Measurements from ENCODE around the gene NEUROG2. TPM values are rescaled to one million over a fixed set of nuclear protein-coding genes. Genes with fewer than 3 reads are reported as not detected.
A peak's percentile ranks its signal among the peaks of the same experiment; 100 is the strongest.

The NEUROG2 gene
- total RNA-seq, 2 experiments from 2014 or later, result not detected

DNA sequence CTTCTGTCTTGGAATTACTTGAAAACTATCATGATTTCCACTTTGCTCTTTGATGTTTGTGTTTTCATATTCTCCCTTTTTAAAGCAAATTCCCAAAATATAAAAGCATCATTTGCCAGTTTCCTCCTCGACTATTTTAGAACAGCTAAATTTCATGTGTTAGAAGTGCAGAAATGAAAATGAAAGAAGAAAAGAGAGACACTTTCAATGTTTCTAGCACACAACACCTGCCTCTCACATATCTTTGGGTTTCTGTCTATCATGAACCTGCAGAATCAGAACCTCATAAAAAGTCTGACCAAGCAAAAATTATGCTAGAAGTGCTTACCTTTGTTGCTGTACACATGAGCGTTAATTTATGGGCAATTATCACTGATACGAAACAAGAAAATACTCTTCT, 1.9 kb upstream of the NEUROG2 start:
- peaks cover 10% of the 10 kb centered on the region for H3K36me3 Mint-ChIP-seq (ENCODE audit: low read depth)
- H3K4me1 Mint-ChIP-seq, result peaks cover 74% of the 10 kb centered on the region
- peaks cover 2% of the 10 kb centered on the region for H3K9me3 Mint-ChIP-seq
- CTCF ChIA-PET, result no interaction called here
- POLR2A ChIA-PET, result no interaction called here
- no peak overlapping the region for H3K27ac Mint-ChIP-seq
- peaks cover 93% of the 10 kb centered on the region for H3K27me3 Mint-ChIP-seq
- no peak for DNase-seq
- peak overlapping the region; percentile 68 for H3K4me3 Mint-ChIP-seq

DNA sequence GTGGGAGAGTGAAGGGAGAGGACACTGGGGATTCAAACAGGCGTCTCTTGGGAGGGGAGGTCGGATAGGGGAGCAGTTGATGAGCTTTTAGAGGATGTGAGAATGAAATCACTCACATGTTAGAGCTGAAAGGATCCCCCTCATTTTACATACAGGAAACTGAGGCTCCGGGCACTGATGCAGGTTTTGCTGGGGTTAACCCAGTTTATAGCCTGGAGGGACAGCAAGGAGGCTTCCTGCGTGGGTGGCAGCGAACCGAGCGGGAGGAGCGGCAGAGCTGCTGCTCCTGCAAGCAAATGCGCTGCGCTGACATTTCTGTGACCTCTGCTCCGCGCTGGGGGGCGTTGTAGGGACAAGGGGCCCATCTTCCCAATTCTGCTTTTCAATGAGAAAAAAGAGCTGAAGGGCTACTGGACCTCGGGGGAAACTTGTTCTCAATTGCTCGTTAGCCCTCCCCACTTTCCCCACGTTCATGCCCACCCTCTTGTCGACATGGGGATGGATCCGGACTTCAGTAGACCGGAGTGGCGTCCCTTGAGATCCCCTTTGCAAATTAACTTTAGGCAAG, 1.2 kb upstream of the NEUROG2 start:
- Mint-ChIP-seq H3K36me3 (ENCODE audit: low read depth) (peaks cover 9% of the 10 kb centered on the region), H3K9me3 (peaks cover 2% of the 10 kb centered on the region), H3K27me3 (peaks cover 93% of the 10 kb centered on the region), H3K27ac (peak overlapping the region; percentile 68), H3K4me1 (peaks cover 69% of the 10 kb centered on the region), H3K4me3 (peak overlapping the region; percentile 68)
- DNase-seq, result peak; percentile 24
- POLR2A ChIA-PET, result no interaction called here
- CTCF ChIA-PET, result interaction anchor here (0.9 to 1.6 kb wide), 2 partner anchors 9 to 14 kb away, joined by 3 to 4 read pairs; no protein-coding TSS in a partner anchor

DNA sequence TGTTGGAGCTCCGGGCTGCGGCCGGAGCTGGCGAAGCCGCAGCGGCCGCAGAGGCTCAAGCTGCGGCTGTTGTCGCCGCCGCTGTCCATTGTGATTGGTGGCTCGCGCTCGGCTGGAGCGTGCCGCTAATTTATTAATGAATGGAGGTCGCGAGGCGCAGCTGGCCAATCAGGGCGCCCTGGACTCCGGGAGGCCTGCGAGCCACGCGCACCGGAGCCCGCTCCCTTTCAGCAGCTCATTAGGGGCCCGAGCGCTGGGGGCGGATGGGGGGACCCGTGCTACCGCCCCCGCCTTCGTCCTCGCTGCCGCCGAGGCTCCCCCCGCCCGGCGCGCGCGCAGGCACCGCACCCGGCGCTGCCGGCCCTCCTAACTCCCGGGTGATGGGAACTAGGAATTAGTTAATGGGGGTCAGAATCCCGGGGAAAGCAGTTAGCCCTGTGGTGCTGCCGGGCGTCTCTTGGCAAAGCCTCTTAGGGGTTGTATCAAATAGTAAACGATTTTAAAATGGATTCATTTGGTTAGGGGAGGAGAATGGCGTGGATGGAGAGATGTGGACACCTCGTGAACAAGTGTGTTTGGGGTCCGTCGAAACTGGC, 589 bp upstream of the NEUROG2 start:
- no peak for DNase-seq
- Mint-ChIP-seq H3K4me3 (peak overlapping the region; percentile 78), H3K4me1 (peaks cover 67% of the 10 kb centered on the region), H3K27ac (peak overlapping the region; percentile 68), H3K27me3 (peaks cover 93% of the 10 kb centered on the region), H3K9me3 (peaks cover 2% of the 10 kb centered on the region), H3K36me3 (ENCODE audit: low read depth) (peaks cover 9% of the 10 kb centered on the region)
- ChIA-PET POLR2A (no interaction called here), CTCF (interaction anchor here (0.9 to 1.6 kb wide), 2 partner anchors 8 to 13 kb away, joined by 3 to 4 read pairs; no protein-coding TSS in a partner anchor)

DNA sequence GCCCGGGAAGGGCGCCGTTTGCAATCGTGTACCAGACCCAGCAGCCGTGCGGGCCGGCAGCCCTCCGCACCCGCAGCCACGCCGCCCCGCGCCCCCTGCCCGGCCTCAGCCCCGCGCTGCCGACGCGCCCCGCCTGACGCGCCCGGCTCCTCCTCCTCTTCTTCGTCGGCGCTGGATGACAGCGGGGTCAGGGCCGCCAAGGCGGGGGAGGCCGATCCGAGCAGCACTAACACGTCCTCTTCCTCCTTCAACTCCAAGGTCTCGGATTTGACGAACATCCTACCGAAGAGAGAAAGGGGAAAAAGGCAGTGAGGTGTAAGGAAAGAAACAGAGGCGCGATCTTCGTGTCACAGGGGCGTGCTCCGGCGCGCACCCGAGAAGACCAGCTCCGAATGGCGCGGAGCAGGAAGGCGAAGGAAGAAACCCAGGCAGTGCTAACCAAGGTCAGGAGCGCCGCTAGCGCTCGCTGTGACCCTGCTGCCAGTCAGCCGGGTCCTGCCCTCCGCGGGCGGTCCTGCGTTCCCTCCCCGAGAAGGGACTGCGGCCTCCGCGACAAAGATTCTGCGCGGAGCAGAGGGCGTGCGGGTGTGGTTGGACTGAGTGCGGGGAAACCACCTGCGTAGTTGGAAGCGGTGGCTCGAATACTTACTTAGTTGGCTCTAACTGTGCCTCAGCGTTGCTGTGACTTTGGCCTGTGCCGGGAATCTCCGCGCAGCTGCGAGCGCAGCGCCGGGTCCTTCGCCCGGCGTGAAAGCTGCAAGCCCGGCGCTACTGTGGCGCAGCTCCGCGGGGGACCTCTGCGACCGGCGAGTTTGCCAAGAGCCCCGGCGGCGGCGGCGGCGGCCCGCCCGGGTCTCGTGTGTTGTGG, 548 bp downstream of the NEUROG2 start:
- Mint-ChIP-seq H3K36me3 (ENCODE audit: low read depth) (peaks cover 11% of the 10 kb centered on the region), H3K9me3 (no peaks in the 10 kb centered on the region), H3K4me1 (peaks cover 62% of the 10 kb centered on the region), H3K27me3 (peaks cover 91% of the 10 kb centered on the region), H3K4me3 (peak overlapping the region; percentile 78), H3K27ac (peak overlapping the region; percentile 84)
- ChIA-PET POLR2A (no interaction called here), CTCF (interaction anchor here (1.5 kb wide), 1 partner anchor 9 kb away, joined by 9 read pairs; no protein-coding TSS in a partner anchor)
- DNase-seq, result peak; percentile 44

DNA sequence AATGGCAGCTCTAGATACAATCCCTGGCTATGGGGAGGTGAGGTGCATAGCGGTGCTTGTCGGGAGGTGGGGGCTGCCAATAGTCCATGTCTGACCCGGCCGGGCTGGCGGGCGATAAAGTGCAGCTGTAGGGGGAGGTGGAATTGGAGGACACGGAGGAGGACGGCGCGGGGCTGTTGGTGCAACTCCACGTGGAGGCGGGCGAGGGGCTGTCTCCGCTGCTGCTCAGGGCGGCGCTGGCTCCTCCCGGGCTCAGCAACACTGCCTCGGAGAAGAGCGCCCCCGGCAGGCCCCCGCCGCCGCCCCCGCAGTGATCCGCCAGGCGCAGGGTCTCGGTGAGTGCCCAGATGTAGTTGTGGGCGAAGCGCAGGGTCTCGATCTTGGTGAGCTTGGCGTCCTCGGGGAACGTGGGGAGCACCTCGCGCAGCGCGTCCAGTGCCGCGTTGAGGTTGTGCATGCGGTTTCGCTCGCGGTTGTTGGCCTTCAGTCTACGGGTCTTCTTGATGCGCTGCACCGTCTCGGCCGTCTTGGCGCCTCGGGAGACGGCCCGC, 1.3 kb downstream of the NEUROG2 start:
- Mint-ChIP-seq H3K36me3 (ENCODE audit: low read depth) (peaks cover 8% of the 10 kb centered on the region), H3K9me3 (no peaks in the 10 kb centered on the region), H3K27me3 (peaks cover 90% of the 10 kb centered on the region), H3K4me3 (peak overlapping the region; percentile 71), H3K27ac (peak overlapping the region; percentile 55), H3K4me1 (peaks cover 61% of the 10 kb centered on the region)
- ChIA-PET CTCF (interaction anchor here (1.2 to 1.5 kb wide), 2 partner anchors 8 to 10 kb away, joined by 5 to 9 read pairs; no protein-coding TSS in a partner anchor), POLR2A (no interaction called here)
- DNase-seq, result peak; percentile 16

DNA sequence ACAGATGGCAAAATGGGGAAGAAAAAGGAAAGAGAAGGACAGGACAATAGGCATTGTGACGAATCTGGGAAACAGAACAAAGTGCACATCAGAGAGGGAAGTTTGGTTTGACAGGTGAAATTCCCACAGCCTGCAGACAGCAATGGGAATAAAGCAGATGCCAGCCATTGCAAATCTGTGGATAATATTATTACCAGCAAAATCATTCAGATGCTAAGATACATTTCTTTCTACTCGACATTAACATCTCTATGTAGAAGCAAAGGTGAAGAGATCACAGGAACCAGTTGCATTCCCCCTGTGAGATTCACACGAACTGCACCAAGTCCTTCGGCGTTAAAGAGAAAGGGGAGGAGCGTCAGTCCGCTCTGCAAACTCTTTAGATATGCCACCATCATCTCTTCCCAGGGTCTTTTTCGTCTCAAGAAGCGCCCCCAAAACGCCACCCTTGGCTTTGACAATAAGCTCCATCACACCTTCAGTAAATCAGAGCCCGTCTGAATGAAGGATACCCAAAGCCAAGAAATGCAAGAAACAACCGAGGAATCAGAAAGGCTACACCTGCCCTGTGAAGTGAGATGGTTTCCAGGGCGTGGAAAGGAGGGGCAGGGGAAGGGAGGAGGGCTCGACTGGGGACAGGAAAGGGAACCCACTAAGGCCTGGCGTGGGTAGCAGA, 1.9 kb downstream of the NEUROG2 start:
- Mint-ChIP-seq H3K4me1 (peaks cover 64% of the 10 kb centered on the region), H3K27ac (peak overlapping the region; percentile 55), H3K36me3 (ENCODE audit: low read depth) (peaks cover 4% of the 10 kb centered on the region), H3K4me3 (peak overlapping the region; percentile 71), H3K27me3 (peaks cover 90% of the 10 kb centered on the region), H3K9me3 (no peaks in the 10 kb centered on the region)
- ChIA-PET CTCF (interaction anchor here (1.2 to 1.5 kb wide), 2 partner anchors 9 to 10 kb away, joined by 5 to 9 read pairs; no protein-coding TSS in a partner anchor), POLR2A (no interaction called here)
- peak; percentile 18 for DNase-seq

DNA sequence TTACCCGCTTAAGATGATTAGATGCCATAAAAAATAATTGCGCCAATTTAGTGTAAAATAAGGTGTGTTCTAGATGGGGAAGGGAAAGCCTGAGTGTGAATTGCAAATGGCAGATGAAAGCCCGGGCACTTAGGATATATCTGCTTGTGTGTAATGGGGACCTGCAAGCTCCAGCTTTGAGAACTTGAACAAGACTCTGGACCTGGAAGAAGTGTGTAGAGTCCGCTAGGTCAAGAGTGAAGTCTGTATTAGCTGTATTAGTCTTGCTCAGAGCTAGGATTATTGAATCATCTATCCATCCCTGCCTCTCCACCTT, 4.2 kb downstream of the NEUROG2 start:
- DNase-seq, result no peak
- H3K27me3 Mint-ChIP-seq, result peaks cover 85% of the 10 kb centered on the region
- ChIA-PET CTCF (interaction anchor here (6.7 kb wide), 1 partner anchor 11 kb away, joined by 45 read pairs; no protein-coding TSS in a partner anchor), POLR2A (no interaction called here)
- peaks cover 4% of the 10 kb centered on the region for H3K36me3 Mint-ChIP-seq (ENCODE audit: low read depth)
- no peaks in the 10 kb centered on the region for H3K9me3 Mint-ChIP-seq
- no peak overlapping the region for H3K27ac Mint-ChIP-seq
- peaks cover 49% of the 10 kb centered on the region for H3K4me1 Mint-ChIP-seq
- no peak overlapping the region for H3K4me3 Mint-ChIP-seq

DNA sequence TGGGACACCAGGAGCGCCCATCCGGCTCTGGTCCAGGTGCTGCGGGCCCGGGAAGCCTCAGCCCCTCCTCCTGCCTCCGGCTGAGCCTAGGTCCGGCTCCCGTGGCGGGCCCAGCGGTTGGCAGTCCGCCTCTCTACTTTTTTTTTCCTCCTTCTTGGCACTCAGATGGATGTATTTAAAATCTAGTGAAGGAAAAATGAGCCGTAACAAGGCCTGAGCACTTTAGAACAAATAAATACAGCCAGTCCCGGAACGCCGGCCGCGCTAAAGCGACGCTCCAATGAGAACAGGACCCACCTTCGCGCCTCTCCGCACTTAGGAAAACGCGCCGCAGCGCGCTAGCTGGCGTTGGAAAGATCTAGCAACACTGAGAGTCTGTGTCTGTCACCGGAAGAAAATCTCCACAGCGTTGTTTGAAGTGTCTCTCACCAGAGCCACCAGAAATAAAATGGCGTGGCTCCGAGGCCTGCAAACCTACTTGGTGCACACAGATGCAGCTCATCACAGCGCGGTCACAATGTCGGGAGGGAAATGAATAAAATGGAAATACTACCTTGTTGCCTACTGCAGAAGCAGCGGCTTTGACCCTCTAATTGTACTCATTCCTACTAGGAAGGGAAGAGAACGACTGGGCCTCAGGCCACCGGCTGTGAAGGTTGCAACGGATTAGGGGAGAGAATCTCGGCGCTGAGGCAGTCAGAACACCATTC, 4.7 kb downstream of the NEUROG2 start:
- CTCF ChIA-PET, result interaction anchor here (1.3 to 6.7 kb wide), 2 partner anchors 12 to 225 kb away, joined by 3 to 45 read pairs; partner anchors contain the start of gene TIFA
- DNase-seq, result no peak
- H3K27ac Mint-ChIP-seq, result peak overlapping the region; percentile 36

DNA sequence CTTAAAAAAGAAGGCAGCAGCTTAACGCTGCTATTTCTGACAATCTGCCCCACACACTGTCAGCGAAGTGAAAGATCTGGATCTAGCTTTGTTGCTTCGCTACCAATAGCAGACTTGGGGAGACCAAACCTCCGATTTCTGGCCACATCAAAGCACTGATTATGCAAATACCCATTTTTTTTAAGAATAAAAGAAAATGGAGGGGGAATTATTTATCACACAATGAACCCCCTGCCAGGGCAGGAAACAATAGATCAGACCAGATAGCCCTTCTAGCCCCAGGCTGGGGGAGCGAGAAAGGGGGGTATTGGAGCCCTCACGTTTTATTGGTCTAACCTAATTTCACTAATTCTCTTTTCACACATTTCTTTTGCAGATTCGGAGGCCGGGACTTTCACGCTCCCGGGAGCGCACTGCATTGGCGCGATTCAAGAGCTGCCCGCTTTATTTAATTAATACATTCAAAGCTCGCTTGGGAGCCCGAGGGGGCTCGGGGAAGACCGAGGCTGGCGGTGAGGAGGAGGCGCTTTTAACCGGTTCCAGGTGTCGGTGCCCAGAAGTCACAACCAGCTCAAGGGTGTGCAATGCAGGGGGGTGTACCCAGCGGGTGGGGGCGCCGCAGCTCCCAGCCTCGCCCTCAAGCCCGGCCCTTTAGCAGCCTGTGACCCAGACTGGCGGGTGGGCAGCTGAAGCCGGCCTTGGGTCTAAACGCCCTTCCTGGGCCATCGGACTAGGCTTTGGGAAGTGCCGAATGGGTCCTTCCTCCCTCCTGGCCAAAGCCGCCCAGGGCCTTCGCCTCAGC, 5.5 kb downstream of the NEUROG2 start:
- Mint-ChIP-seq H3K9me3 (no peaks in the 10 kb centered on the region), H3K4me1 (peaks cover 42% of the 10 kb centered on the region), H3K27ac (no peak overlapping the region), H3K4me3 (peak overlapping the region; percentile 43), H3K36me3 (ENCODE audit: low read depth) (peaks cover 4% of the 10 kb centered on the region), H3K27me3 (peaks cover 87% of the 10 kb centered on the region)
- ChIA-PET POLR2A (no interaction called here), CTCF (interaction anchor here (0.8 to 6.7 kb wide), 3 partner anchors 10 to 224 kb away, joined by 3 to 45 read pairs (median 3); partner anchors contain the start of gene TIFA)
- DNase-seq, result no peak

More for the DNA sequence above, 4.7 kb downstream of the NEUROG2 start:
- Mint-ChIP-seq H3K27me3 (peaks cover 86% of the 10 kb centered on the region), H3K9me3 (no peaks in the 10 kb centered on the region), H3K4me1 (peaks cover 46% of the 10 kb centered on the region), H3K4me3 (no peak overlapping the region), H3K36me3 (ENCODE audit: low read depth) (peaks cover 4% of the 10 kb centered on the region)
- POLR2A ChIA-PET, result no interaction called here

DNA sequence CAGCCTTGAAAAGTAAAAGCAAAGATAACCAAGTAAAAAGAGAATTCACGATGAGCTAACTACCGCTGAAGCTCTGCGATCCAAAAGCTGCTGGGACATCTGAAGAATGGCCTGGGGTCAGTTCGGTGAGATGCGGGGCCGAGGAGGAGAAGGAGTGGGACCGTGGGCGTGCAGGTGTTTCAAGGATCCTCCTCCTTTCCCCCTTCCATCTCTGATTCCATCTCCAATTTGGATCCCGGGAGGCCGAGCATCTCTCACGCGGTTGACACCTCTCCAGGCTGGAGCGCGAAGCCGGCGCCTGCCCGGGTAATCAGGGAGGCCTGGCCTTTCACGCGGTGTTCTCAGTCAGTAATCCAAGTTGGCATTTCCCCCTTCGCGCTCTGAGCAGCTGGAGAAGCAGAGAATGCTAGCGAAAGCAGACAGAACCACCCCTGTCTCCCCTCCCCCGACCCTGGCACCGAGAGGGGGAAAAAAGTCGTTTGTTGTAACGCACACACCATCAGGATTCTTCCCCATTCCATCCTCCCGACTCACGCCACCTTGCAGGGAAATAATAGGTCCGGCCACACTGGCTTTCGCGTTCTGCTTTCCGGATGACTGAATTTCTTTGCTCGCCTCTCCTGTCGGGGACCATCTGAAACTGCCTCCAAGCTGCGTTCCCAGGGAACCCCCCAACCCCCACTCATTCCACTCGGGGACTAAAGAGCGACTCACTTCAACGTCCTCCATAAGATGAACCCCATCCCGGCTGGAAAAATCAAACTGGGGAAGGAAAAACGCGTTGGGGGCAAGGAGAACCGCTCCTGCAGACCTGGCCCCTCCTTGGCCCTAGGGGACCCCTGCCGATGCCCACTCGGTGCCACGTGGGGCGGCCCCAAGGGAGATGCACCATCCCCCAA, 6.5 kb downstream of the NEUROG2 start:
- POLR2A ChIA-PET, result no interaction called here
- Mint-ChIP-seq H3K36me3 (ENCODE audit: low read depth) (peaks cover 4% of the 10 kb centered on the region), H3K27me3 (peaks cover 85% of the 10 kb centered on the region), H3K9me3 (no peaks in the 10 kb centered on the region), H3K4me3 (peak overlapping the region; percentile 61), H3K27ac (peak overlapping the region; percentile 60), H3K4me1 (peaks cover 36% of the 10 kb centered on the region)
- CTCF ChIA-PET, result interaction anchor here (0.8 to 6.7 kb wide), 4 partner anchors 11 to 223 kb away, joined by 3 to 45 read pairs (median 4); partner anchors contain the start of gene TIFA
- no peak for DNase-seq

Data from activated CD4-positive, alpha-beta T cell treated with anti-CD3 and anti-CD28 coated beads, Interleukin-2, amount 10 ng/mL, durations not matched to agents 7 days and 5 days (primary cell).